ENCODE data around the gene AKAP8L.
"Not testable (repeated sequence)": the region's sequence is repeated elsewhere in the genome, so short reads cannot be mapped to it uniquely, and the experiment has no call there.

AKAP8L gene

GRCh38 chr19:15371119-15371518, 47.7 kb downstream of the AKAP8L start:
- Histone ChIP-seq H3K9ac (ENCODE audit: low read depth in 1 of 2, low read length in 2 of 2) (no peak overlapping the region), H3K9me3 (ENCODE audit: control insufficient read depth in 1 of 2, low read length in 2 of 2) (no peaks in the 10 kb centered on the region), H3K27ac (ENCODE audit: low read depth, low read length) (no peak overlapping the region), H3K36me3 (ENCODE audit: control insufficient read depth in 1 of 2, insufficient read depth in 2 of 2, low read length in 2 of 2) (peaks cover 37 to 85% of the 10 kb centered on the region in 2 donors), H3K27me3 (ENCODE audit: control insufficient read depth in 1 of 2, insufficient read depth in 2 of 2, low read length in 2 of 2) (no peaks in the 10 kb centered on the region), H3K4me1 (ENCODE audit: control insufficient read depth in 1 of 2, insufficient read depth in 2 of 2, low read length in 2 of 2) (peaks cover 0 to 9% of the 10 kb centered on the region in 2 donors), H3K4me3 (ENCODE audit: low read depth in 1 of 2, low read length in 2 of 2) (no peak overlapping the region)

- Histone ChIP-seq H3K9ac (ENCODE audit: low read depth in 1 of 2, low read length in 2 of 2) (no peak overlapping the region), H3K27ac (ENCODE audit: low read depth, low read length) (no peak overlapping the region), H3K9me3 (ENCODE audit: control insufficient read depth in 1 of 2, low read length in 2 of 2) (no peaks in the 10 kb centered on the region), H3K36me3 (ENCODE audit: control insufficient read depth in 1 of 2, insufficient read depth in 2 of 2, low read length in 2 of 2) (peaks cover 44 to 90% of the 10 kb centered on the region in 2 donors), H3K27me3 (ENCODE audit: control insufficient read depth in 1 of 2, insufficient read depth in 2 of 2, low read length in 2 of 2) (no peaks in the 10 kb centered on the region), H3K4me1 (ENCODE audit: control insufficient read depth in 1 of 2, insufficient read depth in 2 of 2, low read length in 2 of 2) (peaks cover 0 to 4% of the 10 kb centered on the region in 2 donors), H3K4me3 (ENCODE audit: low read depth in 1 of 2, low read length in 2 of 2) (no peak overlapping the region)
These were observed 49.2 kb downstream of the AKAP8L start for GRCh38 chr19:15369594-15369891.

- Histone ChIP-seq H3K36me3 (ENCODE audit: control insufficient read depth in 1 of 2, insufficient read depth in 2 of 2, low read length in 2 of 2) (peaks cover 44 to 85% of the 10 kb centered on the region in 2 donors), H3K27me3 (ENCODE audit: control insufficient read depth in 1 of 2, insufficient read depth in 2 of 2, low read length in 2 of 2) (no peaks in the 10 kb centered on the region), H3K4me1 (ENCODE audit: control insufficient read depth in 1 of 2, insufficient read depth in 2 of 2, low read length in 2 of 2) (no peaks in the 10 kb centered on the region), H3K4me3 (ENCODE audit: low read depth in 1 of 2, low read length in 2 of 2) (no peak overlapping the region), H3K9me3 (ENCODE audit: control insufficient read depth in 1 of 2, low read length in 2 of 2) (no peaks in the 10 kb centered on the region), H3K27ac (ENCODE audit: low read depth, low read length) (no peak overlapping the region), H3K9ac (ENCODE audit: low read depth in 1 of 2, low read length in 2 of 2) (no peak overlapping the region)
These were observed 49.8 kb downstream of the AKAP8L start for GRCh38 chr19:15368798-15369593.

DNA sequence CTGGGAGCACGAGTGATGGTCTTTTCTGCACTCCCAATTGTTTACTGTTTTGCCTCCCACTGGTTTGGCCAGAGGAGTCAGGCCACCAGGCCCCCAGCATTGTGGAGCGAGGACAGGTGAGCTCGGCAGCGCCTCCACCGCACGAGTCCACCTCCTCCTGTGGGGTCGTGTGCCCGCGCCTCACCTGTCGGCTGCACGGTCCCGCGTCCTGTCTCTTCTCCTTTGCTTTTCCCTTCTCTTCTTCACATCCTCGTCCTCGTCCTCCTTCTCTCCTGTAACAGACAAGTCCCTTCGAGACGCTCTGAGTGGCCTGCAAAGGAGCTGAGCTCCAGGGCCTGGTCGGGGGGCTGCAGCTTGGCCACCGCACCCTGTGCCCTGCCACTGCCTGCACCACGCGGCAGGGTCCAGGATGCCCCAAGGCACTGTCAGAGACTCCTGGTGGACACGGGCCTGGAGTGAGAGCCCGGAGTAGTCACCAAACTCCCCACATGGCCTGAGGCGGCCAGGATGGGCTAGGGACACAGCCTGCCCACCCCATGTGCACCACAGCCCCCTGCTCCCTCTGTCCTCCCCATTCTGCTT, 50.6 kb downstream of the AKAP8L start:
- Histone ChIP-seq H3K9me3 (ENCODE audit: control insufficient read depth in 1 of 2, low read length in 2 of 2) (no peaks in the 10 kb centered on the region), H3K9ac (ENCODE audit: low read depth in 1 of 2, low read length in 2 of 2) (no peak overlapping the region), H3K27ac (ENCODE audit: low read depth, low read length) (no peak overlapping the region), H3K4me3 (ENCODE audit: low read depth in 1 of 2, low read length in 2 of 2) (no peak overlapping the region), H3K27me3 (ENCODE audit: control insufficient read depth in 1 of 2, insufficient read depth in 2 of 2, low read length in 2 of 2) (no peaks in the 10 kb centered on the region), H3K36me3 (ENCODE audit: control insufficient read depth in 1 of 2, insufficient read depth in 2 of 2, low read length in 2 of 2) (peaks cover 44 to 77% of the 10 kb centered on the region in 2 donors), H3K4me1 (ENCODE audit: control insufficient read depth in 1 of 2, insufficient read depth in 2 of 2, low read length in 2 of 2) (no peaks in the 10 kb centered on the region)

GRCh38 chr19:15367439-15367838, 51.3 kb downstream of the AKAP8L start:
- H3K36me3 ChIP-seq (ENCODE audit: control insufficient read depth in 1 of 2, insufficient read depth in 2 of 2, low read length in 2 of 2): peaks cover 43 to 70% of the 10 kb centered on the region in 2 donors
- no peak overlapping the region for H3K9ac ChIP-seq (ENCODE audit: low read depth in 1 of 2, low read length in 2 of 2)
- no peaks in the 10 kb centered on the region for H3K27me3 ChIP-seq (ENCODE audit: control insufficient read depth in 1 of 2, insufficient read depth in 2 of 2, low read length in 2 of 2)
- no peak overlapping the region for H3K27ac ChIP-seq (ENCODE audit: low read depth, low read length)
- no peak overlapping the region for H3K4me3 ChIP-seq (ENCODE audit: low read depth in 1 of 2, low read length in 2 of 2)
- H3K4me1 ChIP-seq (ENCODE audit: control insufficient read depth in 1 of 2, insufficient read depth in 2 of 2, low read length in 2 of 2): no peaks in the 10 kb centered on the region
- H3K9me3 ChIP-seq (ENCODE audit: control insufficient read depth in 1 of 2, low read length in 2 of 2): no peaks in the 10 kb centered on the region

DNA sequence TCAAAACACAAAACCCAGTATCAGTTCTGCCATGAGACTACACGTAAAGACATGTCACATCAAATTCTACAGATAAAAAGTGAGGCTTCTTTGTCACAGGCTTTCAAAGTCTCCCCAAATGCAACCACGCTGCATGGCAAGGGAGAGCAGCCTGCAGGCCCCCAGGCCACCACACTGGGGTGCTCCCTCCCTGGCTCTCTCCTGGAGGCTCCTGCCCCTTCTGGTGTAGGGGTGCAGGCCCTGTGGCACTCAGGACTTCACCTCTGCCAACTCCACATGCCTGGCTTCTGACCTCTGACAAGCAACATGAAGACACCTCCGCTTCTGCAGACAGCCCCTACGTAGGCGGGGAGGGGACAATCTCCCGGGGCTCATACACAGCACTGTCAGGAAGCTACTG, 53.5 kb downstream of the AKAP8L start:
- Histone ChIP-seq H3K36me3 (ENCODE audit: control insufficient read depth in 1 of 2, insufficient read depth in 2 of 2, low read length in 2 of 2) (peaks cover 43 to 70% of the 10 kb centered on the region in 2 donors), H3K4me1 (ENCODE audit: control insufficient read depth in 1 of 2, insufficient read depth in 2 of 2, low read length in 2 of 2) (peaks cover under 1 to 1% of the 10 kb centered on the region in 2 donors), H3K9ac (ENCODE audit: low read depth in 1 of 2, low read length in 2 of 2) (no peak overlapping the region), H3K27ac (ENCODE audit: low read depth, low read length) (no peak overlapping the region), H3K9me3 (ENCODE audit: control insufficient read depth in 1 of 2, low read length in 2 of 2) (no peaks in the 10 kb centered on the region), H3K27me3 (ENCODE audit: control insufficient read depth in 1 of 2, insufficient read depth in 2 of 2, low read length in 2 of 2) (no peaks in the 10 kb centered on the region), H3K4me3 (ENCODE audit: low read depth in 1 of 2, low read length in 2 of 2) (no peak overlapping the region)

- not testable (repeated sequence) for H3K4me1 ChIP-seq (ENCODE audit: control insufficient read depth in 1 of 2, insufficient read depth in 2 of 2, low read length in 2 of 2); H3K4me3 ChIP-seq (ENCODE audit: low read depth in 1 of 2, low read length in 2 of 2); H3K27me3 ChIP-seq (ENCODE audit: control insufficient read depth in 1 of 2, insufficient read depth in 2 of 2, low read length in 2 of 2); H3K9ac ChIP-seq (ENCODE audit: low read depth in 1 of 2, low read length in 2 of 2); H3K27ac ChIP-seq (ENCODE audit: low read depth, low read length); H3K9me3 ChIP-seq (ENCODE audit: control insufficient read depth in 1 of 2, low read length in 2 of 2)
- peaks cover 36 to 65% of the 10 kb centered on the region in 2 donors for H3K36me3 ChIP-seq (ENCODE audit: control insufficient read depth in 1 of 2, insufficient read depth in 2 of 2, low read length in 2 of 2)
These were observed 55.0 kb downstream of the AKAP8L start for GRCh38 chr19:15363791-15364190.

DNA sequence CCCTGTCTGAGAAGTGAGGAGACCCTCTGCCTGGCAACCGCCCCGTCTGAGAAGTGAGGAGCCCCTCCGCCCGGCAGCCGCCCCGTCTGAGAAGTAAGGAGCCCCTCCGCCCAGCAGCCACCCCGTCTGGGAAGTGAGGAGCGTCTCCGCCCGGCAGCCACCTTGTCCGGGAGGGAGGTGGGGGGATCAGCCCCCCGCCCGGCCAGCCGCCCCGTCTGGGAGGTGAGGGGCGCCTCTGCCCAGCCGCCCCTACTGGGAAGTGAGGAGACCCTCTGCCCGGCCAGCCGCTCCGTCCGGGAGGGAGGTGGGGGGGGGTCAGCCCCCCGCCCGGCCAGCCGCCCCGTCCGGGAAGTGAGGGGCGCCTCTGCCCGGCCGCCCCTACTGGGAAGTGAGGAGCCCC, 55.7 kb downstream of the AKAP8L start:
- H3K9ac ChIP-seq (ENCODE audit: low read depth in 1 of 2, low read length in 2 of 2); H3K9me3 ChIP-seq (ENCODE audit: control insufficient read depth in 1 of 2, low read length in 2 of 2); H3K4me1 ChIP-seq (ENCODE audit: control insufficient read depth in 1 of 2, insufficient read depth in 2 of 2, low read length in 2 of 2); H3K27me3 ChIP-seq (ENCODE audit: control insufficient read depth in 1 of 2, insufficient read depth in 2 of 2, low read length in 2 of 2); H3K27ac ChIP-seq (ENCODE audit: low read depth, low read length); H3K4me3 ChIP-seq (ENCODE audit: low read depth in 1 of 2, low read length in 2 of 2): not testable (repeated sequence)
- H3K36me3 ChIP-seq (ENCODE audit: control insufficient read depth in 1 of 2, insufficient read depth in 2 of 2, low read length in 2 of 2): peaks cover 35 to 65% of the 10 kb centered on the region in 2 donors

DNA sequence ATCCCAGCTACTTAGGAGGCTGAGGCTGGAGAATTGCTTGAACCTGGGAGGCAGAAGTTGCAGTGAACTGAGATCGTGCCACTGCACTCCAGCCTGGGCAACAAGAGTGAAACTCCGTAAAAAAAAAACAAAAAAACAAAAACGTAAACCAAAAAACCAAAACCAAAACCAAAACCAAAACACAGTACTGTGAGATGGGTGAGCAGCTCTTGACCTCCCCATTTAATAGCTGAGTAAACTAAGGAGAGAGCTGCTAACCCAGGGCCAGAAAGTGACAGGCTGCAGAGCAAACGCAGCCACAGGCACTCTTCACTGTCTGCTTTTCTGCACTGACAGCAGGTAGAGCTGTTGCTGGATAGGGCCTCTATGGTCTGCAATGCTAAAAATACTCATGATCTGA, 58.8 kb downstream of the AKAP8L start:
- H3K4me3 ChIP-seq (ENCODE audit: low read depth in 1 of 2, low read length in 2 of 2); H3K4me1 ChIP-seq (ENCODE audit: control insufficient read depth in 1 of 2, insufficient read depth in 2 of 2, low read length in 2 of 2); H3K27ac ChIP-seq (ENCODE audit: low read depth, low read length); H3K27me3 ChIP-seq (ENCODE audit: control insufficient read depth in 1 of 2, insufficient read depth in 2 of 2, low read length in 2 of 2); H3K9ac ChIP-seq (ENCODE audit: low read depth in 1 of 2, low read length in 2 of 2); H3K9me3 ChIP-seq (ENCODE audit: control insufficient read depth in 1 of 2, low read length in 2 of 2): not testable (repeated sequence)
- peaks cover 32 to 61% of the 10 kb centered on the region in 2 donors for H3K36me3 ChIP-seq (ENCODE audit: control insufficient read depth in 1 of 2, insufficient read depth in 2 of 2, low read length in 2 of 2)

- Histone ChIP-seq H3K27me3 (ENCODE audit: control insufficient read depth in 1 of 2, insufficient read depth in 2 of 2, low read length in 2 of 2) (no peaks in the 10 kb centered on the region), H3K36me3 (ENCODE audit: control insufficient read depth in 1 of 2, insufficient read depth in 2 of 2, low read length in 2 of 2) (peaks cover 35 to 68% of the 10 kb centered on the region in 2 donors), H3K4me3 (ENCODE audit: low read depth in 1 of 2, low read length in 2 of 2) (no peak overlapping the region), H3K4me1 (ENCODE audit: control insufficient read depth in 1 of 2, insufficient read depth in 2 of 2, low read length in 2 of 2) (peaks cover 4 to 8% of the 10 kb centered on the region in 2 donors), H3K9ac (ENCODE audit: low read depth in 1 of 2, low read length in 2 of 2) (no peak overlapping the region), H3K9me3 (ENCODE audit: control insufficient read depth in 1 of 2, low read length in 2 of 2) (no peaks in the 10 kb centered on the region), H3K27ac (ENCODE audit: low read depth, low read length) (no peak overlapping the region)
These were observed 59.9 kb downstream of the AKAP8L start for GRCh38 chr19:15358918-15359317.

Data from duodenal mucosa (tissue), 2 donors.